HepG2 (cell line): ENCODE data around the gene PEX3. TPM values are rescaled to one million over a fixed set of nuclear protein-coding genes. Genes with fewer than 3 reads are reported as not detected.
A peak's percentile ranks its signal among the peaks of the same experiment; 100 is the strongest.

Experiments
- ATF3 ChIP-seq: sonication (generic); formaldehyde crosslinking; IDR thresholded peaks from 2 replicates; pipeline ENCODE4 v1.4.0; 2020; ENCODE audit warnings: missing genetic modification reagents
- ATM ChIP-seq: fragments of 450-650 bp; IDR thresholded peaks from 2 replicates; pipeline ENCODE4 v1.7.1; 2017; ENCODE audit warnings: mild to moderate bottlenecking, borderline replicate concordance
- GPN1 ChIP-seq: sonication (generic); formaldehyde crosslinking; IDR thresholded peaks from 2 replicates; pipeline ENCODE4 v1.5.1; 2020; ENCODE audit warnings: missing genetic modification reagents, borderline replicate concordance
- HMGXB3 ChIP-seq: sonication (generic); formaldehyde crosslinking; IDR thresholded peaks from 2 replicates; pipeline ENCODE4 v1.4.0; 2020; ENCODE audit warnings: missing genetic modification reagents, borderline replicate concordance
- KLF16 ChIP-seq, 2 experiments: sonication (generic) in 1 of 2; formaldehyde crosslinking in 1 of 2; IDR thresholded peaks; 2 replicates each; pipeline versions ENCODE4 v1.6.1 to v1.8.0; 2016 to 2023; ENCODE audit warnings: missing genetic modification reagents in 2 of 2, missing compliant biosample characterization in 1 of 2
- MBD4 ChIP-seq: IDR thresholded peaks from 2 replicates; pipeline ENCODE4 v1.6.1; 2012; ENCODE audit warnings: low read length, inconsistent platforms, borderline replicate concordance
- MIER3 ChIP-seq: IDR thresholded peaks from 2 replicates; pipeline ENCODE4 v1.6.1; 2016; ENCODE audit warnings: missing compliant biosample characterization, borderline replicate concordance
- MTF2 ChIP-seq: sonication (generic); formaldehyde crosslinking; IDR thresholded peaks from 2 replicates; pipeline ENCODE4 v1.5.0; 2020; ENCODE audit warnings: missing genetic modification reagents, borderline replicate concordance
- NFIB ChIP-seq: sonication (generic); formaldehyde crosslinking; IDR thresholded peaks from 2 replicates; pipeline ENCODE4 v1.9.0; 2021; ENCODE audit warnings: missing genetic modification reagents, mild to moderate bottlenecking, borderline replicate concordance
- PAWR ChIP-seq: sonication (generic); formaldehyde crosslinking; IDR thresholded peaks from 2 replicates; pipeline ENCODE4 v1.4.0; 2020; ENCODE audit warnings: missing genetic modification reagents, mild to moderate bottlenecking, borderline replicate concordance
- PHF8 ChIP-seq: sonication (generic); formaldehyde crosslinking; IDR thresholded peaks from 2 replicates; pipeline ENCODE4 v1.5.0; 2020; ENCODE audit warnings: missing genetic modification reagents
- POGK ChIP-seq: sonication (generic); formaldehyde crosslinking; conservative IDR thresholded peaks from 2 replicates; pipeline ENCODE4 v1.8.0; 2022; ENCODE audit warnings: mild to moderate bottlenecking, moderate library complexity, missing genetic modification reagents
- POLR2A ChIP-seq, 2 experiments: IDR thresholded peaks; 2 replicates each; pipeline ENCODE4 v1.6.1; 2011; ENCODE audit warnings: low read depth in 2 of 2, low read length in 2 of 2, mild to moderate bottlenecking in 1 of 2, moderate library complexity in 1 of 2; ENCODE audit not compliant: insufficient read depth in 1 of 2
- PTBP1 ChIP-seq: fragments of 200-400 bp; formaldehyde crosslinking; IDR thresholded peaks from 2 replicates; pipeline ENCODE4 v1.6.1; 2018; ENCODE audit warnings: low read length, low read depth; ENCODE audit not compliant: poor library complexity, severe bottlenecking
- SOX5 ChIP-seq: IDR thresholded peaks from 2 replicates; pipeline ENCODE4 v1.6.1; 2016; ENCODE audit warnings: borderline replicate concordance
- SYNCRIP ChIP-seq: fragments of 200-400 bp; formaldehyde crosslinking; IDR thresholded peaks from 2 replicates; pipeline ENCODE4 v1.6.1; 2018; ENCODE audit warnings: mild to moderate bottlenecking, low read depth, low read length; ENCODE audit not compliant: insufficient read depth
- TCF12 ChIP-seq, 2 experiments: fragments of 450-650 bp in 1 of 2; sonication (generic) in 1 of 2; formaldehyde crosslinking in 1 of 2; IDR thresholded peaks; 2 replicates each; pipeline versions ENCODE4 v1.6.1 to v1.8.0; 2017 to 2022; ENCODE audit warnings: antibody characterized with exemption in 1 of 2, mild to moderate bottlenecking in 1 of 2, missing genetic modification reagents in 1 of 2, moderate library complexity in 1 of 2
- ZBTB20 ChIP-seq: sonication (generic); formaldehyde crosslinking; IDR thresholded peaks from 2 replicates; pipeline ENCODE4 v1.8.1; 2023; ENCODE audit warnings: missing genetic modification reagents, low read depth, mild to moderate bottlenecking, borderline replicate concordance
- ZBTB43 ChIP-seq: sonication (generic); formaldehyde crosslinking; conservative IDR thresholded peaks from 2 replicates; pipeline ENCODE4 v1.4.0; 2020; ENCODE audit warnings: missing genetic modification reagents
- ZNF121 ChIP-seq: sonication (generic); formaldehyde crosslinking; IDR thresholded peaks from 2 replicates; pipeline ENCODE4 v1.5.0; 2020; ENCODE audit warnings: mild to moderate bottlenecking, missing genetic modification reagents
- ZNF383 ChIP-seq: sonication (generic); formaldehyde crosslinking; IDR thresholded peaks from 2 replicates; pipeline ENCODE4 v1.4.0; 2020; ENCODE audit warnings: missing genetic modification reagents, mild to moderate bottlenecking, borderline replicate concordance
- ZNF432 ChIP-seq: sonication (generic); formaldehyde crosslinking; IDR thresholded peaks from 2 replicates; pipeline ENCODE4 v1.5.0; 2020; ENCODE audit warnings: missing genetic modification reagents, mild to moderate bottlenecking, borderline replicate concordance
- ZNF850 ChIP-seq: sonication (generic); formaldehyde crosslinking; conservative IDR thresholded peaks from 2 replicates; pipeline ENCODE4 v1.9.0; 2021; ENCODE audit warnings: mild to moderate bottlenecking, missing genetic modification reagents
- ZSCAN31 ChIP-seq: sonication (generic); formaldehyde crosslinking; IDR thresholded peaks from 2 replicates; pipeline ENCODE4 v1.5.0; 2020; ENCODE audit warnings: low read depth, mild to moderate bottlenecking, missing genetic modification reagents
- polyA plus RNA-seq, 8 experiments: library from polyadenylated mRNA; depleted of rRNA in 3 of 8; stranded (reverse) in 7 of 8; unstranded in 1 of 8; fragments of >200 nt; fragmentation: Illumina TruSeq in 4 of 8; extraction: Trizol in 4 of 8; gene quantifications; 2 replicates each; pipeline versions ENCODE4 v1.2.1 to v1.2.3, GENCODE V29; 2011 to 2016; ENCODE audit warnings: low read depth in 4 of 8, missing spikeins in 1 of 8, mixed read lengths in 1 of 8; ENCODE audit not compliant: insufficient read depth in 1 of 8
- total RNA-seq, 5 experiments: library from RNA; depleted of rRNA; stranded (reverse); fragments of >200 nt; fragmentation: Illumina TruSeq; extraction: Trizol; gene quantifications; 2 replicates each; pipeline ENCODE4 v1.2.3, GENCODE V29; 2016; ENCODE audit warnings: low read depth in 1 of 5

Gene PEX3
- total and polyA plus RNA-seq, 2 of the 13 experiments (the other 11 are each of a cell fraction or from before 2014, with no cell fraction given): 30.9 to 40.8 TPM

- TF ChIP-seq KLF16 (CRISPR knock-in tag; IDR thresholded peaks at IDR 0.05) (peak in 1 of 2 experiments; percentile 65; a peak in 1 of 4 replicates), SYNCRIP (no peak), ZNF383 (no peak), POGK (CRISPR knock-in tag) (0 out of 2 replicates have a peak, but pooled peaks have one; percentile 26), HMGXB3 (CRISPR knock-in tag) (0 out of 2 replicates have a peak, but pooled peaks have one; percentile 43), MBD4 (no peak), ZBTB20 (CRISPR knock-in tag) (no peak), TCF12 (IDR thresholded peaks at IDR 0.05) (no peak), TCF12 (CRISPR knock-in tag; IDR thresholded peaks at IDR 0.05) (no peak), ATF3 (CRISPR knock-in tag) (no peak), ZSCAN31 (CRISPR knock-in tag) (no peak), PTBP1 (no peak), PAWR (no peak), MTF2 (CRISPR knock-in tag) (no peak), ATM (no peak), SOX5 (CRISPR knock-in tag) (peak; percentile 44; the same call in 1 of the 2 replicates), ZNF850 (CRISPR knock-in tag) (no peak), ZBTB43 (CRISPR knock-in tag) (no peak), ZNF121 (no peak), PHF8 (no peak), ZNF432 (CRISPR knock-in tag) (no peak), MIER3 (CRISPR knock-in tag) (peak; percentile 52; the same call in 1 of the 2 replicates), GPN1 (CRISPR knock-in tag) (no peak), POLR2A (IDR thresholded peaks at IDR 0.05; ENCODE audit: insufficient read depth in 1 of 2, low read depth in 2 of 2, low read length in 2 of 2) (no peak), NFIB (CRISPR knock-in tag) (no peak)
Measured at GRCh38 chr6:143432588-143432987, 18.0 kb upstream of the PEX3 start (continued).
